ENCODE results near the gene NRN1.

DNA sequence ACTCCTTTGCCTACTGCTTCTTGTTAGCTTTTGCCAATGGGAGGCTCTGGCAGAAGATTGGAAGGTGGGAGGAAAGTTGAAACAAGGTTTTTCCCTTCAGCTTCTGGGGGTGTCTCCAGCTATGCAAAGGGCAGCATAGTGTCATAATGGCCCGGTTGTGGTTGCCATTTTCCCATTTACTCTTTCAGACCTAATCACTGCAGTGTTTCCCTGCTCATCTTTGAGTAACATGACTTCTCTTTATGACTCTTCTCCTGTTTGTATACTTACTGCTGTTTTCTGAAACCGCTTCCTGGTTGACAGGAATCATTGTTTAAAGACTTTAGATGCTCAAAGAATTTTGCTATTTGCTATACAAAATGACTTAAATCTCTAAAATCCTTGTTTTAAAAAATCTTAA is 19.9 kb downstream of the NRN1 start:
- no peak for TF ChIP-seq POLR2A (IDR thresholded peaks at IDR 0.05)
- TF ChIP-seq, protein P1, sequence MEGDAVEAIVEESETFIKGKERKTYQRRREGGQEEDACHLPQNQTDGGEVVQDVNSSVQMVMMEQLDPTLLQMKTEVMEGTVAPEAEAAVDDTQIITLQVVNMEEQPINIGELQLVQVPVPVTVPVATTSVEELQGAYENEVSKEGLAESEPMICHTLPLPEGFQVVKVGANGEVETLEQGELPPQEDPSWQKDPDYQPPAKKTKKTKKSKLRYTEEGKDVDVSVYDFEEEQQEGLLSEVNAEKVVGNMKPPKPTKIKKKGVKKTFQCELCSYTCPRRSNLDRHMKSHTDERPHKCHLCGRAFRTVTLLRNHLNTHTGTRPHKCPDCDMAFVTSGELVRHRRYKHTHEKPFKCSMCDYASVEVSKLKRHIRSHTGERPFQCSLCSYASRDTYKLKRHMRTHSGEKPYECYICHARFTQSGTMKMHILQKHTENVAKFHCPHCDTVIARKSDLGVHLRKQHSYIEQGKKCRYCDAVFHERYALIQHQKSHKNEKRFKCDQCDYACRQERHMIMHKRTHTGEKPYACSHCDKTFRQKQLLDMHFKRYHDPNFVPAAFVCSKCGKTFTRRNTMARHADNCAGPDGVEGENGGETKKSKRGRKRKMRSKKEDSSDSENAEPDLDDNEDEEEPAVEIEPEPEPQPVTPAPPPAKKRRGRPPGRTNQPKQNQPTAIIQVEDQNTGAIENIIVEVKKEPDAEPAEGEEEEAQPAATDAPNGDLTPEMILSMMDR (IDR thresholded peaks at IDR 0.05): no peak

Measured in adrenal gland (tissue), 5 donors.